OCI-LY1 (cell line): ENCODE measurements around the gene PRRC1.

Experiments used
- EZH2 ChIP-seq: fragments of 200-600 bp; sonication (generic), shearing (Covaris generic); IDR thresholded peaks from 2 replicates; pipeline ENCODE4 v1.8.0; 2017; ENCODE audit warnings: borderline replicate concordance, mixed run types, mild to moderate bottlenecking, antibody characterized with exemption, low read length, moderate library complexity, mixed read lengths
- TF ChIP-seq, protein P1 (sequence below): fragments of 200-600 bp; sonication (generic), shearing (Covaris generic); IDR thresholded peaks from 2 replicates; pipeline ENCODE4 v1.5.1; 2017; ENCODE audit warnings: mild to moderate bottlenecking, antibody characterized with exemption, low read length, moderate library complexity, mixed read lengths

DNA sequence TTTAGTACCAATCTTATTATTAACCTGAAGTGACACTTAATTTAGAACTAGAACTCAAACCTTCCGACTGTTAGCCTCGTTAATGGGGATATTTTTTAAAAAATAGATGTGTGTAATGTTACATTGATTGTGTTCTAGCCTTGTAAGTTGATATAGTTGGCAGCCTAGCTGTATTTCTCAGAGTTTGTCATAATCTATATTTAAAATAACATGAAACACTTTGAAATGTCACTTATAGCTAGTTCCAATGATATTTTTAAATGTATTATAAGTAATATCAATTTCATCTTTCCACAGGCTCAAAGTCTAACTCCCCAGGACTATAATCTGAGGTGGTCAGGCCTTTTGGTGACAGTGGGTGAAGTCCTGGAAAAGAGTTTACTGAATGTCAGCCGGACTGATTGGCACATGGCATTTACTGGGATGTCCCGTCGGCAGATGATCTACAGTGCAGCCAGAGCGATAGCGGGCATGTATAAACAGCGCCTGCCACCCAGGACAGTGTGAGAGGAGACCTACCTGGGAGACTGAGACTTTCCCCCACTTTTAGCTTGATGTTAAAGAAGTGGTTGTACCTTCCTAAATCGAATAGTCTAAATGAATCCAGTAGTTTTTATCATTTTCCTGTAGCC, 34.1 kb downstream of the PRRC1 start:
- no peak for TF ChIP-seq EZH2
- TF ChIP-seq, protein P1, sequence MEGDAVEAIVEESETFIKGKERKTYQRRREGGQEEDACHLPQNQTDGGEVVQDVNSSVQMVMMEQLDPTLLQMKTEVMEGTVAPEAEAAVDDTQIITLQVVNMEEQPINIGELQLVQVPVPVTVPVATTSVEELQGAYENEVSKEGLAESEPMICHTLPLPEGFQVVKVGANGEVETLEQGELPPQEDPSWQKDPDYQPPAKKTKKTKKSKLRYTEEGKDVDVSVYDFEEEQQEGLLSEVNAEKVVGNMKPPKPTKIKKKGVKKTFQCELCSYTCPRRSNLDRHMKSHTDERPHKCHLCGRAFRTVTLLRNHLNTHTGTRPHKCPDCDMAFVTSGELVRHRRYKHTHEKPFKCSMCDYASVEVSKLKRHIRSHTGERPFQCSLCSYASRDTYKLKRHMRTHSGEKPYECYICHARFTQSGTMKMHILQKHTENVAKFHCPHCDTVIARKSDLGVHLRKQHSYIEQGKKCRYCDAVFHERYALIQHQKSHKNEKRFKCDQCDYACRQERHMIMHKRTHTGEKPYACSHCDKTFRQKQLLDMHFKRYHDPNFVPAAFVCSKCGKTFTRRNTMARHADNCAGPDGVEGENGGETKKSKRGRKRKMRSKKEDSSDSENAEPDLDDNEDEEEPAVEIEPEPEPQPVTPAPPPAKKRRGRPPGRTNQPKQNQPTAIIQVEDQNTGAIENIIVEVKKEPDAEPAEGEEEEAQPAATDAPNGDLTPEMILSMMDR = no peak
